CD4-positive, alpha-beta memory T cell (primary cell): ENCODE data around the gene HLA-DRB1. TPM values are rescaled to one million over a fixed set of nuclear protein-coding genes. Genes with fewer than 3 reads are reported as not detected.

Experiments used
- CTCF ChIA-PET: fragments of 350-600 bp; sonication (Branson Sonifier 250); formaldehyde crosslinking; loops from one replicate; lab custom pipeline; 2021; ENCODE audit warnings: inconsistent platforms; ENCODE audit not compliant: partially characterized antibody; lab: Charles Lee
- POLR2A ChIA-PET: fragments of 350-600 bp; sonication (Branson Sonifier 250); formaldehyde crosslinking; loops from one replicate; lab custom pipeline; 2021; ENCODE audit not compliant: partially characterized antibody; lab: Charles Lee
- DNase-seq, 5 donors: peaks; one replicate each; pipeline versions ENCODE4 v3.0.0 to v3.0.0-alpha.2; 2020 to 2022; ENCODE audit warnings: mixed read lengths in 1 of 5
- H3K27ac ChIP-seq: one replicate; pipeline ENCODE4 v1.7.0; 2013; ENCODE audit warnings: low read depth, low read length
- H3K27me3 ChIP-seq: 2 replicates; pipeline ENCODE4 v1.7.0; 2013; ENCODE audit warnings: mild to moderate bottlenecking, low read length, moderate library complexity; ENCODE audit not compliant: insufficient read depth
- H3K36me3 ChIP-seq: 2 replicates; pipeline ENCODE4 v1.7.0; 2013; ENCODE audit warnings: mild to moderate bottlenecking, low read length, moderate library complexity; ENCODE audit not compliant: insufficient read depth
- H3K4me1 ChIP-seq: 2 replicates; pipeline ENCODE4 v1.7.0; 2013; ENCODE audit warnings: mild to moderate bottlenecking, low read length, moderate library complexity; ENCODE audit not compliant: insufficient read depth
- H3K4me3 ChIP-seq, 2 donors: one replicate each; pipeline ENCODE4 v1.7.0; 2013; ENCODE audit warnings: low read length in 2 of 2, mild to moderate bottlenecking in 1 of 2
- H3K9me3 ChIP-seq, 2 donors: one replicate each; pipeline ENCODE4 v1.7.0; 2013; ENCODE audit warnings: low read length in 2 of 2, control low read depth in 1 of 2; ENCODE audit not compliant: control insufficient read depth in 1 of 2
- H3K27ac Mint-ChIP-seq, 7 donors: one replicate each; pipeline ENCODE4 v1.8.0; 2020 to 2021; ENCODE audit warnings: mixed read lengths in 7 of 7, mild to moderate bottlenecking in 6 of 7, inconsistent platforms in 3 of 7, moderate library complexity in 3 of 7
- H3K27me3 Mint-ChIP-seq, 2 donors: one replicate each; pipeline ENCODE4 v1.8.0; 2020 to 2021; ENCODE audit warnings: mixed read lengths in 2 of 2
- H3K36me3 Mint-ChIP-seq, 2 donors: one replicate each; pipeline ENCODE4 v1.8.0; 2020 to 2021; ENCODE audit warnings: mixed read lengths in 2 of 2, inconsistent platforms in 1 of 2, mild to moderate bottlenecking in 1 of 2
- H3K4me1 Mint-ChIP-seq, 4 donors: one replicate each; pipeline ENCODE4 v1.8.0; 2020 to 2021; ENCODE audit warnings: mixed read lengths in 4 of 4, mild to moderate bottlenecking in 1 of 4
- H3K4me3 Mint-ChIP-seq, 8 donors: one replicate each; pipeline ENCODE4 v1.8.0; 2020 to 2021; ENCODE audit warnings: mixed read lengths in 8 of 8, mild to moderate bottlenecking in 7 of 8, moderate library complexity in 6 of 8, inconsistent platforms in 3 of 8
- H3K9me3 Mint-ChIP-seq, 8 donors: one replicate each; pipeline ENCODE4 v1.8.0; 2020 to 2021; ENCODE audit warnings: mixed read lengths in 8 of 8, mild to moderate bottlenecking in 5 of 8, inconsistent platforms in 3 of 8, moderate library complexity in 1 of 8
- intact Hi-C: fragments of 100-400 bp; cut with micrococcal nuclease; formaldehyde crosslinking; loops from one replicate; pipeline ENCODE4 v1.15.1; 2023
- polyA plus RNA-seq, 2 donors: library from polyadenylated mRNA; unstranded; fragments of 300-500 nt; fragmentation: Illumina TruSeq; gene quantifications; one replicate each; pipeline ENCODE4 v1.2.3, GENCODE V29; 2021
- total RNA-seq, 2 experiments: library from RNA; stranded (reverse); gene quantifications; one replicate each; pipeline ENCODE4 v1.2.3, GENCODE V29; 2021

The HLA-DRB1 gene
- total and polyA plus RNA-seq, 4 experiments from 2014 or later: 6.9 to 31.6 (median 14.3) TPM

GRCh38 chr6:32627831-32628230, 38.2 kb upstream of the HLA-DRB1 start:
- CTCF ChIA-PET: no interaction called here
- Mint-ChIP-seq H3K27ac (peak overlapping the region in 4 of 7 donors; percentile 9 to 92 (median 86)), H3K4me3 (peak overlapping the region in 4 of 8 donors; percentile 23 to 57 (median 45)), H3K27me3 (no peaks in the 10 kb centered on the region), H3K9me3 (no peaks in the 10 kb centered on the region), H3K36me3 (no peaks in the 10 kb centered on the region), H3K4me1 (peaks cover 20 to 45% (median 31%) of the 10 kb centered on the region in 4 donors)
- Histone ChIP-seq H3K36me3 (no peaks in the 10 kb centered on the region), H3K27me3 (no peaks in the 10 kb centered on the region), H3K4me3 (no peak overlapping the region), H3K4me1 (peaks cover 38% of the 10 kb centered on the region), H3K27ac (no peak overlapping the region), H3K9me3 (no peaks in the 10 kb centered on the region)
- POLR2A ChIA-PET: no interaction called here
- DNase-seq: peak; percentile 32 to 58 (median 38)
- intact Hi-C loops: loop anchor here (10.0 kb wide), 2 partner anchors 213 to 227 kb away; partner anchors contain the start of genes PSMB9 and TAP1

- CTCF ChIA-PET: no interaction called here
- no peak overlapping the region for H3K27ac ChIP-seq
- peaks cover 26 to 50% (median 36%) of the 10 kb centered on the region in 4 donors for H3K4me1 Mint-ChIP-seq
Observed at GRCh38 chr6:32627249-32627648, 37.6 kb upstream of the HLA-DRB1 start.

DNA sequence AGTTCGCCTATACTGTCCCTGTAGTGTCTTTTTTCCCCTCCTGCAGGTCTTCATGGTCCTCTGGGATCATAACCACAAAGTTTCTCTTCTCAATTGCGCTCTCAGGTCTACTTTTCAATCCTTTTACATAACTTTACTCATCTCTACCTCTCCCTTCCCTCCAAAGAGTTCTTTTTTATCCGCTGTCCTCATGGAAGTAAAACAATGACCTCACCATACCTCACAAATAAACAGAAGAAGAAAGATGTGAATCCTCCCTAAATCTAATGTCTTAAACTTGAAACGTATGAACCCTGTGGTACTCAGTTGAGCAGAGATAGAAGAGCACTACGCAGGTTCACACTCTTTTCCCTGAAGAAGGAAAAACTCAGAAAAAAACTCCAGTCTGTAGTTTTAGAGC, 35.5 kb upstream of the HLA-DRB1 start:
- Mint-ChIP-seq H3K27ac (peak overlapping the region in 6 of 7 donors; percentile 7 to 87 (median 71)), H3K4me1 (peaks cover 39 to 67% (median 49%) of the 10 kb centered on the region in 4 donors), H3K27me3 (no peaks in the 10 kb centered on the region), H3K9me3 (no peaks in the 10 kb centered on the region), H3K4me3 (peak overlapping the region in 3 of 8 donors; percentile 11 to 65 (median 51)), H3K36me3 (no peaks in the 10 kb centered on the region)
- DNase-seq: no peak
- no peaks in the 10 kb centered on the region for H3K9me3 ChIP-seq
- intact Hi-C loops: loop anchor here (10.0 kb wide), 2 partner anchors 210 to 230 kb away; partner anchors contain the start of genes PSMB9 and TAP1
- POLR2A ChIA-PET: no interaction called here
- no peak overlapping the region for H3K4me3 ChIP-seq
- no peak overlapping the region for H3K27ac ChIP-seq
- no peaks in the 10 kb centered on the region for H3K27me3 ChIP-seq
- peaks cover 58% of the 10 kb centered on the region for H3K4me1 ChIP-seq
- H3K36me3 ChIP-seq: no peaks in the 10 kb centered on the region
- CTCF ChIA-PET: no interaction called here

More at GRCh38 chr6:32627249-32627648, 37.6 kb upstream of the HLA-DRB1 start:
- Mint-ChIP-seq H3K27ac (peak overlapping the region in 2 of 7 donors; percentile 90 to 92), H3K27me3 (no peaks in the 10 kb centered on the region), H3K9me3 (no peaks in the 10 kb centered on the region), H3K4me3 (no peak overlapping the region), H3K36me3 (no peaks in the 10 kb centered on the region)
- Histone ChIP-seq H3K27me3 (no peaks in the 10 kb centered on the region), H3K36me3 (no peaks in the 10 kb centered on the region), H3K4me1 (peaks cover 44% of the 10 kb centered on the region), H3K4me3 (no peak overlapping the region), H3K9me3 (no peaks in the 10 kb centered on the region)
- POLR2A ChIA-PET: no interaction called here
- DNase-seq: no peak
- intact Hi-C loops: loop anchor here (10.0 kb wide), 2 partner anchors 212 to 228 kb away; partner anchors contain the start of genes PSMB9 and TAP1

GRCh38 chr6:32624565-32624964, 34.9 kb upstream of the HLA-DRB1 start:
- H3K27ac ChIP-seq: no peak overlapping the region
- DNase-seq: no peak
- H3K4me1 ChIP-seq: peaks cover 58% of the 10 kb centered on the region
- intact Hi-C loops: loop anchor here (10.0 kb wide), 2 partner anchors 210 to 230 kb away; partner anchors contain the start of genes PSMB9 and TAP1
- CTCF ChIA-PET: no interaction called here
- POLR2A ChIA-PET: interaction anchor here (0.8 to 1.7 kb wide), 2 partner anchors 9 to 41 kb away, joined by 4 to 6 read pairs; no protein-coding TSS in a partner anchor
- peak overlapping the region in 3 of 8 donors; percentile 26 to 71 (median 40) for H3K4me3 Mint-ChIP-seq
- no peaks in the 10 kb centered on the region for H3K27me3 ChIP-seq
- peak overlapping the region in 6 of 7 donors; percentile 82 to 99 (median 94) for H3K27ac Mint-ChIP-seq
- H3K9me3 ChIP-seq: no peaks in the 10 kb centered on the region
- H3K4me3 ChIP-seq: no peak overlapping the region
- peaks cover 39 to 71% (median 49%) of the 10 kb centered on the region in 4 donors for H3K4me1 Mint-ChIP-seq
- no peaks in the 10 kb centered on the region for H3K9me3 Mint-ChIP-seq
- H3K36me3 Mint-ChIP-seq: no peaks in the 10 kb centered on the region
- no peaks in the 10 kb centered on the region for H3K36me3 ChIP-seq
- no peaks in the 10 kb centered on the region for H3K27me3 Mint-ChIP-seq

- H3K36me3 ChIP-seq: no peaks in the 10 kb centered on the region
- Mint-ChIP-seq H3K27me3 (no peaks in the 10 kb centered on the region), H3K4me3 (peak overlapping the region in 5 of 8 donors; percentile 25 to 73 (median 54)), H3K4me1 (peaks cover 39 to 71% (median 48%) of the 10 kb centered on the region in 4 donors), H3K27ac (peak overlapping the region; percentile 82 to 99 (median 94)), H3K9me3 (peaks cover 0 to 1% (median 0%) of the 10 kb centered on the region in 8 donors), H3K36me3 (no peaks in the 10 kb centered on the region)
- no peak overlapping the region for H3K4me3 ChIP-seq
- POLR2A ChIA-PET: interaction anchor here (0.6 to 2.7 kb wide), 9 partner anchors 10 to 702 kb away, joined by 3 to 11 read pairs (median 6); partner anchors contain the start of genes HLA-DQB1 and PSMB8
- no peaks in the 10 kb centered on the region for H3K27me3 ChIP-seq
- H3K27ac ChIP-seq: peak overlapping the region; percentile 85
- DNase-seq: peak in 3 of 5 donors; percentile 23 to 43 (median 25)
- H3K9me3 ChIP-seq: no peaks in the 10 kb centered on the region
- H3K4me1 ChIP-seq: peaks cover 58% of the 10 kb centered on the region
- CTCF ChIA-PET: interaction anchor here (1.0 to 2.1 kb wide), 2 partner anchors 8 to 11 kb away, joined by 4 to 9 read pairs; no protein-coding TSS in a partner anchor
- intact Hi-C loops: loop anchor here (1.0 to 10.0 kb wide), 6 partner anchors 13 to 231 kb away; partner anchors contain the start of genes HLA-DRB1, PSMB9 and TAP1
Observed at GRCh38 chr6:32623693-32624092, 34.0 kb upstream of the HLA-DRB1 start.

DNA sequence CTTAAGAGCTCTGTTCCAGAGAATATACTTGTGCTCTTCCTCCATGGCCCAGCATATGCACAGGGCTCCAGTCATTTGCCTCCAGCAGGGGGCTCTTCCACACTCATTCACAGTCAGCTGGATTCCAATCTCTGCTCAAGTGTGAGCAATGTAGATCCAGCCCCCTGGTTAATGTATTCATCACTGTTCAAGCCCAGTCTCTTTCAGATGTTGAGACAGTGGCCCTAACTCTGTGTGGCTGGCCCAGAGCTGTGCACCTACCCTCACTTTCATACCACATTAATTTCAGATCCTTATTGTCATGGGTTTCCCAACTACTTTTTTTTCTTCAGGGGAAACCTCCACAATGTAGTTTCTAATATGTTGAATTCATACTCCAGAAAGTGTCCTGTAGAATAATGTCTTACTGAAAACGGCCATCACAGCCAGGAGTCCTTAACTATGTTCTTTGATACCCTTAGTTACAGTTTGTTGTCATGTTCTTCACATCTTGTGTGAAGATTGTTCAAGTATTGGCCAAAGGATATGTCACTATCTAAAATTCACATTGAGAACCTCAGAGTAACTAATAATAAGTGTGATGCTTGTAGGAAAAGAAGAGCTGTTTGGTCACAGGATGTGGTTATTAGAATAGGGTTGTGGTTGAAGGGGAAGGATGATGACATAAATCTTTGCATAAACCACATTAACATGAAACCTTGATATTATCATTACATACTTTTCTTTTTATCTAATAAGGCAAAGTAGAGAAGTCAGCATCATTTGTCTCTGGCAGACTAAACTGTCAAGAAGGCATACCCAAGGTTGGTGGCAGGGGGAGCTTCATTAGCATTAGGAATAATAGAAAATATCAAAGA, 33.1 kb upstream of the HLA-DRB1 start:
- peak overlapping the region; percentile 85 for H3K27ac ChIP-seq
- Mint-ChIP-seq H3K36me3 (no peaks in the 10 kb centered on the region), H3K27me3 (no peaks in the 10 kb centered on the region), H3K4me1 (peaks cover 37 to 68% (median 44%) of the 10 kb centered on the region in 4 donors), H3K27ac (peak overlapping the region; percentile 82 to 99 (median 95)), H3K9me3 (peaks cover 0 to 6% (median 3%) of the 10 kb centered on the region in 8 donors), H3K4me3 (peak overlapping the region; percentile 28 to 75 (median 71))
- peak overlapping the region in 1 of 2 donors; percentile 30 for H3K4me3 ChIP-seq
- no peaks in the 10 kb centered on the region for H3K27me3 ChIP-seq
- no peaks in the 10 kb centered on the region for H3K36me3 ChIP-seq
- no peaks in the 10 kb centered on the region for H3K9me3 ChIP-seq
- intact Hi-C loops: loop anchor here (1.0 to 10.0 kb wide), 7 partner anchors 12 to 232 kb away; partner anchors contain the start of genes HLA-DRB1, PSMB9 and TAP1
- ChIA-PET CTCF (interaction anchor here (0.8 to 2.4 kb wide), 15 partner anchors 9 to 209 kb away, joined by 3 to 10 read pairs (median 5); partner anchors contain the start of gene HLA-DQB1), POLR2A (interaction anchor here (0.6 to 2.7 kb wide), 16 partner anchors 10 to 703 kb away, joined by 3 to 15 read pairs (median 4); partner anchors contain the start of genes HLA-DQB1, PSMB8 and TAP2)
- peaks cover 53% of the 10 kb centered on the region for H3K4me1 ChIP-seq
- peak; percentile 71 to 90 (median 86) for DNase-seq
